H1 (cell line): ENCODE measurements around the gene GALR2.

ENCODE experiments used
- CHD1 ChIP-seq: IDR thresholded peaks from 2 replicates; pipeline ENCODE4 v1.6.1; 2012; ENCODE audit warnings: low read depth, low read length, improper control_type of control experiment
- CTCF ChIP-seq, 3 experiments: IDR thresholded peaks; 1 replicate in 2 of 3; 2 replicates in 1 of 3; pipeline versions ENCODE4 v1.5.1 to v1.6.1; 2011; ENCODE audit warnings: low read length in 3 of 3, mild to moderate bottlenecking in 3 of 3, inconsistent platforms in 2 of 3, low read depth in 1 of 3, moderate library complexity in 1 of 3; ENCODE audit not compliant: insufficient read depth in 1 of 3; ENCODE audit errors: control extremely low read depth in 1 of 3
- EP300 ChIP-seq, 2 experiments: IDR thresholded peaks; 1 replicate in 1 of 2; 2 replicates in 1 of 2; pipeline ENCODE4 v1.6.1; 2011 to 2012; ENCODE audit warnings: low read depth in 2 of 2, low read length in 2 of 2, mild to moderate bottlenecking in 2 of 2, borderline replicate concordance in 1 of 2, inconsistent platforms in 1 of 2, moderate library complexity in 1 of 2
- EZH2 ChIP-seq: fragments of 200-600 bp; sonication (generic); IDR thresholded peaks from 2 replicates; pipeline ENCODE4 v1.7.1; 2012; ENCODE audit warnings: low read depth, mild to moderate bottlenecking, moderate library complexity, low read length, inconsistent platforms; ENCODE audit not compliant: severe bottlenecking
- GABPA ChIP-seq: IDR thresholded peaks from 2 replicates; pipeline ENCODE4 v1.6.1; 2011; ENCODE audit warnings: mild to moderate bottlenecking, low read length, moderate library complexity, borderline replicate concordance; ENCODE audit not compliant: insufficient read depth
- KDM1A ChIP-seq: fragments of 200-600, 300-600 bp; sonication (generic); IDR thresholded peaks from 2 replicates; pipeline ENCODE4 v1.7.1; 2016; ENCODE audit warnings: mild to moderate bottlenecking, low read length, borderline replicate concordance
- MAX ChIP-seq: IDR thresholded peaks from 2 replicates; pipeline ENCODE4 v1.6.1; 2012; ENCODE audit warnings: inconsistent platforms
- POLR2A ChIP-seq, 2 experiments: IDR thresholded peaks; 1 replicate in 1 of 2; 2 replicates in 1 of 2; pipeline ENCODE4 v1.6.1; 2011; ENCODE audit warnings: low read depth in 2 of 2, low read length in 2 of 2, mild to moderate bottlenecking in 2 of 2; ENCODE audit errors: control extremely low read depth in 1 of 2
- POLR2AphosphoS5 ChIP-seq: IDR thresholded peaks from 2 replicates; pipeline ENCODE4 v1.6.1; 2011; ENCODE audit warnings: low read depth, low read length
- YY1 ChIP-seq: IDR thresholded peaks from 2 replicates; pipeline ENCODE4 v1.6.1; 2011; ENCODE audit warnings: low read depth, mild to moderate bottlenecking, low read length

GRCh38 chr17:76025294-76025693 lies 49.3 kb upstream of the GALR2 start:
- no peak for TF ChIP-seq EZH2
- no peak for TF ChIP-seq POLR2AphosphoS5
- TF ChIP-seq CTCF (IDR thresholded peaks at IDR 0.05; ENCODE audit: control extremely low read depth in 1 of 3, insufficient read depth in 1 of 3, low read depth in 1 of 3, low read length in 3 of 3), result no peak
- no peak for TF ChIP-seq CHD1
- no peak for TF ChIP-seq GABPA
- no peak for TF ChIP-seq MAX
- TF ChIP-seq EP300 (IDR thresholded peaks at IDR 0.05; ENCODE audit: borderline replicate concordance in 1 of 2, low read depth in 2 of 2, low read length in 2 of 2), result no peak
- no peak for TF ChIP-seq YY1
- no peak for TF ChIP-seq KDM1A
- no peak for TF ChIP-seq POLR2A (IDR thresholded peaks at IDR 0.05; ENCODE audit: control extremely low read depth in 1 of 2, low read depth in 2 of 2, low read length in 2 of 2)
